ENCODE data around the gene FBXW4.

DNA sequence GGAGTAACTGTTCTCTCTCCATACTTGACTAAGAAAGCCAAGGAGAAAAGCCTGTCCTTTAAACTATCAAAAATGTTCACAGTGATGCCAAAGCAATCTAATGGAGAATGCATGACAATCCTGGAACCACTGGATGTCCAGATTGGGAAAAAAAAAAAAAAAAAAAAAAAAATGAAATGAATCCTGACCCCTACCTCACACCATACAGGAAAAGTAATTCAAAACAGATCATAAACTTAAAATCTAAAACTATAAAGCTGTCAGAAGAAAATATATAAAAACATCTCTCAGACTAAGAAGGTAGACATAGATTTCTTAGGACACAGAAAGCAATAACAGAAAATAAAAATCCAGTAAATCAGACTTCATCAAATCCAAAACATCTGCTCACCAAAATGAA lies 18.4 kb downstream of the FBXW4 start:
- TF ChIP-seq ZFX (IDR thresholded peaks at IDR 0.05; ENCODE audit: borderline replicate concordance) = no peak
- TF ChIP-seq, protein P1, sequence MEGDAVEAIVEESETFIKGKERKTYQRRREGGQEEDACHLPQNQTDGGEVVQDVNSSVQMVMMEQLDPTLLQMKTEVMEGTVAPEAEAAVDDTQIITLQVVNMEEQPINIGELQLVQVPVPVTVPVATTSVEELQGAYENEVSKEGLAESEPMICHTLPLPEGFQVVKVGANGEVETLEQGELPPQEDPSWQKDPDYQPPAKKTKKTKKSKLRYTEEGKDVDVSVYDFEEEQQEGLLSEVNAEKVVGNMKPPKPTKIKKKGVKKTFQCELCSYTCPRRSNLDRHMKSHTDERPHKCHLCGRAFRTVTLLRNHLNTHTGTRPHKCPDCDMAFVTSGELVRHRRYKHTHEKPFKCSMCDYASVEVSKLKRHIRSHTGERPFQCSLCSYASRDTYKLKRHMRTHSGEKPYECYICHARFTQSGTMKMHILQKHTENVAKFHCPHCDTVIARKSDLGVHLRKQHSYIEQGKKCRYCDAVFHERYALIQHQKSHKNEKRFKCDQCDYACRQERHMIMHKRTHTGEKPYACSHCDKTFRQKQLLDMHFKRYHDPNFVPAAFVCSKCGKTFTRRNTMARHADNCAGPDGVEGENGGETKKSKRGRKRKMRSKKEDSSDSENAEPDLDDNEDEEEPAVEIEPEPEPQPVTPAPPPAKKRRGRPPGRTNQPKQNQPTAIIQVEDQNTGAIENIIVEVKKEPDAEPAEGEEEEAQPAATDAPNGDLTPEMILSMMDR (IDR thresholded peaks at IDR 0.05) = no peak

Data from 22Rv1 (cell line).